Measurements from ENCODE around the gene TGFA. TPM values are rescaled to one million over a fixed set of nuclear protein-coding genes. Genes with fewer than 3 reads are reported as not detected.

The TGFA gene
- total RNA-seq, 1 donor from 2014 or later: not detected

DNA sequence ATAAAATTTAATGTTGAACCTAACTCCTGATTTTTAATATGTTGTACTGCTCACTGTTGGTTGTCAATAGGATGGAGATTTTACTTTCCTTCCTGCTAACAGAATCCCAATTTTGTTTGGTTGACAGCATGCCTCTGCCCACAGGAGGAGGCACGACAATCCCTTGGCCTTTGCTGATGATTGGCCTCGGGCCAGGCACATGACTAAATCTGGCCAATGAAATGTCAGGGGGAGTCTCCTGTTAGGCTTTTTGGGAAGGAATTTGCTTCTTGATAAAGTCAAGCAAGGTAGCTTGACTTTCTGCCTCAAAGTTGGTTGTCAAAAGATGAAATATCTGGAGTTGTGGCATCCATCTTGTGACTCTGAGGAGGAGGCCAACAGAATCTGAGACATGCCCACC is 6.8 kb upstream of the TGFA start:
- Histone ChIP-seq H3K27ac (no peak overlapping the region), H3K4me2 (no peak overlapping the region), H3K27me3 (peaks cover 1% of the 10 kb centered on the region), H3K79me2 (ENCODE audit: low read depth) (no peaks in the 10 kb centered on the region), H3K36me3 (no peaks in the 10 kb centered on the region), H2AFZ (replicated peaks) (no peak overlapping the region), H4K20me1 (ENCODE audit: low read depth) (no peaks in the 10 kb centered on the region), H3F3A (ENCODE audit: low read depth) (peaks cover 9% of the 10 kb centered on the region), H3K9me3 (ENCODE audit: low read depth) (no peaks in the 10 kb centered on the region), H3K4me1 (peaks cover 19% of the 10 kb centered on the region), H3K4me3 (no peak overlapping the region), H3K9ac (no peak overlapping the region)
- DNase-seq (ENCODE audit: low spot score): no peak
- TF ChIP-seq, protein P1, sequence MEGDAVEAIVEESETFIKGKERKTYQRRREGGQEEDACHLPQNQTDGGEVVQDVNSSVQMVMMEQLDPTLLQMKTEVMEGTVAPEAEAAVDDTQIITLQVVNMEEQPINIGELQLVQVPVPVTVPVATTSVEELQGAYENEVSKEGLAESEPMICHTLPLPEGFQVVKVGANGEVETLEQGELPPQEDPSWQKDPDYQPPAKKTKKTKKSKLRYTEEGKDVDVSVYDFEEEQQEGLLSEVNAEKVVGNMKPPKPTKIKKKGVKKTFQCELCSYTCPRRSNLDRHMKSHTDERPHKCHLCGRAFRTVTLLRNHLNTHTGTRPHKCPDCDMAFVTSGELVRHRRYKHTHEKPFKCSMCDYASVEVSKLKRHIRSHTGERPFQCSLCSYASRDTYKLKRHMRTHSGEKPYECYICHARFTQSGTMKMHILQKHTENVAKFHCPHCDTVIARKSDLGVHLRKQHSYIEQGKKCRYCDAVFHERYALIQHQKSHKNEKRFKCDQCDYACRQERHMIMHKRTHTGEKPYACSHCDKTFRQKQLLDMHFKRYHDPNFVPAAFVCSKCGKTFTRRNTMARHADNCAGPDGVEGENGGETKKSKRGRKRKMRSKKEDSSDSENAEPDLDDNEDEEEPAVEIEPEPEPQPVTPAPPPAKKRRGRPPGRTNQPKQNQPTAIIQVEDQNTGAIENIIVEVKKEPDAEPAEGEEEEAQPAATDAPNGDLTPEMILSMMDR (IDR thresholded peaks at IDR 0.05): no peak
- no peak for TF ChIP-seq EZH2 (IDR thresholded peaks at IDR 0.05)
- TF ChIP-seq EZH2phosphoT487 (IDR thresholded peaks at IDR 0.05): no peak
- Mint-ChIP-seq H3K27ac (no peak overlapping the region), H3K36me3 (no peaks in the 10 kb centered on the region), H3K9me3 (no peaks in the 10 kb centered on the region), H3K27me3 (ENCODE audit: insufficient read depth, low read depth) (peaks cover 6% of the 10 kb centered on the region), H3K4me3 (no peak overlapping the region), H3K4me1 (peaks cover 24% of the 10 kb centered on the region)

DNA sequence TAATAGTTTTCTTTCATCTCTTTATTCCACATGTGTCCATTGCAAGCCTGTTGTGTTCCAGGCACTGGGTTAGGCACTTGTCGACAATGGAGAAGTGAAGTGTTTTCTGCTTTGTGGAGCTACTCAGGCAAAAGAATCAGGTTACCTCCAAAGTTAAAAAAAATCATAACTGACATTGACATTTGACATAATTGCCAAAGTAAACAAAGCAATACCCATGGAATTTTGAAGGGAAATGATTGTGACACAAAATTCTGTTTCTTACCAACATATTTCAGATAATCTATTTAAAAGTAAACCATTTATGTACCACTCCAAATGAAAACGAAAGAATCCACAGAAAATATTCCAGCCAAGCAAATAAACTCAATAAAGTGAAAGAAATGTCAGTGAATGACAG is 6.4 kb upstream of the TGFA start:
- Mint-ChIP-seq H3K36me3 (no peaks in the 10 kb centered on the region), H3K27ac (no peak overlapping the region), H3K4me3 (no peak overlapping the region), H3K4me1 (peaks cover 20% of the 10 kb centered on the region), H3K9me3 (no peaks in the 10 kb centered on the region), H3K27me3 (ENCODE audit: insufficient read depth, low read depth) (peaks cover 6% of the 10 kb centered on the region)
- Histone ChIP-seq H3K79me2 (ENCODE audit: low read depth) (no peaks in the 10 kb centered on the region), H3K9ac (no peak overlapping the region), H3K9me3 (ENCODE audit: low read depth) (no peaks in the 10 kb centered on the region), H4K20me1 (ENCODE audit: low read depth) (no peaks in the 10 kb centered on the region), H3K4me3 (no peak overlapping the region), H3K36me3 (no peaks in the 10 kb centered on the region), H3K27ac (no peak overlapping the region), H2AFZ (replicated peaks) (no peak overlapping the region), H3K27me3 (peaks cover 6% of the 10 kb centered on the region), H3K4me2 (no peak overlapping the region), H3K4me1 (peaks cover 15% of the 10 kb centered on the region), H3F3A (ENCODE audit: low read depth) (peaks cover 5% of the 10 kb centered on the region)
- DNase-seq (ENCODE audit: low spot score): no peak
- TF ChIP-seq EZH2 (IDR thresholded peaks at IDR 0.05) (no peak), EZH2phosphoT487 (IDR thresholded peaks at IDR 0.05) (no peak)

DNA sequence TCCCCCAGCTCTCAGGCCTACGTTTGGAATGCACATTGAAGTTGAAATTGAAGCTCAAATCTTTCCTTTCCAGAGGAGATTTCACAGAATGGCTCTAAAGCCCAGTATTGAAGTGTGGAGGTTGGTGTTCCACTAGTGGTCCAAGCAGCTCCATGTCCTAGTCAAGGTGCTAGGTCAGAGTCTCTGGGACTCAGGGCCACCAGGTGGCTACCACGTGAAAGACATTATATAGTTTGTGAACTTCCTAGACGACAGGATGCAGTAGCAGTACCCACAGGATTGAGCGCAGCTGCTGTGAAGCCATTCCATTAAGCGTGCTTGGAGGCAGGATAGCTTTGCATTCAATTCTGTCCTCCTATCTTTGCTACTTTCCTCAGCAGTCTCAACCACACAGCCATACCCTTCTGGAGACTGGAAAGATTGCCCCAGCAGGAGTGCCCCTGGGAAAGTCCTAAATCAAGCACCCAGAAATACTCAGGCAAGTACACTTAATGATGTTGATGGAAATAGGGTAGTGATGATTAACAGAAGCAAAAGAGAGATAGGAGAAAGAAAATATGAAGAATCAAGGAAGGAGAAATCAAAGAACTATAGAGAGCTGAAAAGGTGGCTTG is 4.7 kb upstream of the TGFA start:
- DNase-seq (ENCODE audit: low spot score): no peak
- Mint-ChIP-seq H3K27ac (no peak overlapping the region), H3K4me3 (no peak overlapping the region)

More for the DNA sequence above, 4.7 kb upstream of the TGFA start:
- Mint-ChIP-seq H3K4me1 (peaks cover 23% of the 10 kb centered on the region), H3K9me3 (no peaks in the 10 kb centered on the region), H3K27me3 (ENCODE audit: insufficient read depth, low read depth) (peaks cover 16% of the 10 kb centered on the region), H3K36me3 (no peaks in the 10 kb centered on the region)
- Histone ChIP-seq H3K27me3 (peaks cover 21% of the 10 kb centered on the region), H3F3A (ENCODE audit: low read depth) (peaks cover 8% of the 10 kb centered on the region), H4K20me1 (ENCODE audit: low read depth) (no peaks in the 10 kb centered on the region), H3K27ac (no peak overlapping the region), H3K79me2 (ENCODE audit: low read depth) (no peaks in the 10 kb centered on the region), H3K9ac (no peak overlapping the region), H3K36me3 (no peaks in the 10 kb centered on the region), H3K4me2 (no peak overlapping the region), H3K4me1 (no peaks in the 10 kb centered on the region), H2AFZ (replicated peaks) (no peak overlapping the region), H3K9me3 (ENCODE audit: low read depth) (no peaks in the 10 kb centered on the region), H3K4me3 (no peak overlapping the region)
- TF ChIP-seq EZH2 (IDR thresholded peaks at IDR 0.05): no peak
- TF ChIP-seq EZH2phosphoT487 (IDR thresholded peaks at IDR 0.05): no peak
- TF ChIP-seq, protein P1 (IDR thresholded peaks at IDR 0.05): no peak
